H1 (cell line): ENCODE results near the gene MDFIC.

Experiments used
- CHD7 ChIP-seq: fragments of 300-600 bp; sonication (generic); IDR thresholded peaks from 2 replicates; pipeline ENCODE4 v1.7.1; 2012; ENCODE audit warnings: low read length, moderate library complexity, mild to moderate bottlenecking, inconsistent platforms; ENCODE audit not compliant: insufficient replicate concordance
- FOSL1 ChIP-seq: IDR thresholded peaks from 2 replicates; pipeline ENCODE4 v1.6.1; 2011; ENCODE audit warnings: mild to moderate bottlenecking, low read depth, low read length, moderate library complexity; ENCODE audit not compliant: insufficient read depth
- GTF2F1 ChIP-seq: IDR thresholded peaks from 2 replicates; pipeline ENCODE4 v1.6.1; 2012; ENCODE audit warnings: low read depth, low read length, improper control_type of control experiment, borderline replicate concordance
- POLR2A ChIP-seq, 2 experiments: IDR thresholded peaks; 1 replicate in 1 of 2; 2 replicates in 1 of 2; pipeline ENCODE4 v1.6.1; 2011; ENCODE audit warnings: low read depth in 2 of 2, low read length in 2 of 2, mild to moderate bottlenecking in 2 of 2; ENCODE audit errors: control extremely low read depth in 1 of 2
- POLR2AphosphoS5 ChIP-seq: IDR thresholded peaks from 2 replicates; pipeline ENCODE4 v1.6.1; 2011; ENCODE audit warnings: low read depth, low read length
- SIN3A ChIP-seq, 2 experiments: IDR thresholded peaks in 1 of 2; conservative IDR thresholded peaks in 1 of 2; 2 replicates each; pipeline ENCODE4 v1.6.1; 2011 to 2012; ENCODE audit warnings: low read length in 2 of 2, improper control_type of control experiment in 1 of 2, low read depth in 1 of 2, mild to moderate bottlenecking in 1 of 2
- SP2 ChIP-seq: IDR thresholded peaks from 2 replicates; pipeline ENCODE4 v1.6.1; 2012; ENCODE audit warnings: mild to moderate bottlenecking, low read length, inconsistent platforms
- TF ChIP-seq, protein P1 (sequence below), 3 experiments: IDR thresholded peaks; 1 replicate in 2 of 3; 2 replicates in 1 of 3; pipeline versions ENCODE4 v1.5.1 to v1.6.1; 2011; ENCODE audit warnings: low read length in 3 of 3, mild to moderate bottlenecking in 3 of 3, inconsistent platforms in 2 of 3, low read depth in 1 of 3, moderate library complexity in 1 of 3; ENCODE audit not compliant: insufficient read depth in 1 of 3; ENCODE audit errors: control extremely low read depth in 1 of 3
- TF ChIP-seq, protein P2 (sequence below): IDR thresholded peaks from 2 replicates; pipeline ENCODE4 v1.6.1; 2012; ENCODE audit warnings: inconsistent platforms

- TF ChIP-seq, protein P1, sequence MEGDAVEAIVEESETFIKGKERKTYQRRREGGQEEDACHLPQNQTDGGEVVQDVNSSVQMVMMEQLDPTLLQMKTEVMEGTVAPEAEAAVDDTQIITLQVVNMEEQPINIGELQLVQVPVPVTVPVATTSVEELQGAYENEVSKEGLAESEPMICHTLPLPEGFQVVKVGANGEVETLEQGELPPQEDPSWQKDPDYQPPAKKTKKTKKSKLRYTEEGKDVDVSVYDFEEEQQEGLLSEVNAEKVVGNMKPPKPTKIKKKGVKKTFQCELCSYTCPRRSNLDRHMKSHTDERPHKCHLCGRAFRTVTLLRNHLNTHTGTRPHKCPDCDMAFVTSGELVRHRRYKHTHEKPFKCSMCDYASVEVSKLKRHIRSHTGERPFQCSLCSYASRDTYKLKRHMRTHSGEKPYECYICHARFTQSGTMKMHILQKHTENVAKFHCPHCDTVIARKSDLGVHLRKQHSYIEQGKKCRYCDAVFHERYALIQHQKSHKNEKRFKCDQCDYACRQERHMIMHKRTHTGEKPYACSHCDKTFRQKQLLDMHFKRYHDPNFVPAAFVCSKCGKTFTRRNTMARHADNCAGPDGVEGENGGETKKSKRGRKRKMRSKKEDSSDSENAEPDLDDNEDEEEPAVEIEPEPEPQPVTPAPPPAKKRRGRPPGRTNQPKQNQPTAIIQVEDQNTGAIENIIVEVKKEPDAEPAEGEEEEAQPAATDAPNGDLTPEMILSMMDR (IDR thresholded peaks at IDR 0.05; ENCODE audit: control extremely low read depth in 1 of 3, insufficient read depth in 1 of 3, low read depth in 1 of 3, low read length in 3 of 3): no peak
- TF ChIP-seq POLR2A (IDR thresholded peaks at IDR 0.05; ENCODE audit: control extremely low read depth in 1 of 2, low read depth in 2 of 2, low read length in 2 of 2) (no peak), POLR2AphosphoS5 (no peak), FOSL1 (no peak), SIN3A (conservative IDR thresholded peaks at IDR 0.05 in 1 of 2, IDR thresholded peaks at IDR 0.05 in 1 of 2; ENCODE audit: low read depth in 1 of 2, low read length in 2 of 2) (no peak), CHD7 (no peak), GTF2F1 (no peak), SP2 (no peak)
- TF ChIP-seq, protein P2, sequence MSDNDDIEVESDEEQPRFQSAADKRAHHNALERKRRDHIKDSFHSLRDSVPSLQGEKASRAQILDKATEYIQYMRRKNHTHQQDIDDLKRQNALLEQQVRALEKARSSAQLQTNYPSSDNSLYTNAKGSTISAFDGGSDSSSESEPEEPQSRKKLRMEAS: no peak
Measured at GRCh38 chr7:114969096-114969495, 47.2 kb downstream of the MDFIC start.
